ENCODE results near the gene LHFPL3. TPM values are rescaled to one million over a fixed set of nuclear protein-coding genes. Genes with fewer than 3 reads are reported as not detected.
A peak's percentile ranks its signal among the peaks of the same experiment; 100 is the strongest.

LHFPL3 gene
- total and polyA plus RNA-seq, 2 of the 13 experiments (the other 11 are each of a cell fraction or from before 2014, with no cell fraction given): not detected

- FAIRE-seq: no peak
- TF ChIP-seq BRF2 (CRISPR knock-in tag; IDR thresholded peaks at IDR 0.05): no peak
- no peak for TF ChIP-seq SALL1 (CRISPR knock-in tag; IDR thresholded peaks at IDR 0.05)
- no peak for TF ChIP-seq SCMH1 (CRISPR knock-in tag; IDR thresholded peaks at IDR 0.05; ENCODE audit: borderline replicate concordance)
- TF ChIP-seq CHD2 (IDR thresholded peaks at IDR 0.05; ENCODE audit: low read depth, low read length): no peak
- TF ChIP-seq ELK4 (CRISPR knock-in tag; IDR thresholded peaks at IDR 0.05; ENCODE audit: borderline replicate concordance): no peak
- no peaks in the 10 kb centered on the region for H4K20me1 ChIP-seq (ENCODE audit: insufficient read depth, low read length)
- 6% methylated on average over 1 of the region's 1 CpG for WGBS (ENCODE audit: low lambda C conversion rate)
- H3K4me2 ChIP-seq (ENCODE audit: low read depth, low read length): no peak overlapping the region
- BruUV-seq (replicated peaks): no TSS peak
- H3K79me2 ChIP-seq (ENCODE audit: insufficient read depth, low read length): no peaks in the 10 kb centered on the region
- no peak overlapping the region for H3K4me3 ChIP-seq (replicated peaks in 1 of 3; ENCODE audit: insufficient read depth in 1 of 3, low read depth in 2 of 3, low read length in 3 of 3)
- H2AFZ ChIP-seq (ENCODE audit: low read length): no peak overlapping the region
- intact Hi-C loops (cut with micrococcal nuclease; ENCODE audit: unreplicated experiment): no loop called here
- ATAC-seq: no peak
- no peak for DNase-seq (ENCODE audit: low spot score)
- POLR2A ChIA-PET: no interaction called here
- no peak overlapping the region for H3K9ac ChIP-seq (ENCODE audit: insufficient read depth, low read depth, low read length)
- CTCF ChIA-PET (ENCODE audit: low intra/inter-chr PET ratio, low total read pairs): no interaction called here
- H3K9me3 ChIP-seq (ENCODE audit: low read length): no peaks in the 10 kb centered on the region
- in situ Hi-C loops (cut with HindIII; ENCODE audit: extremely low pct_ligation_motif_present, low pct_unique_long_range_greater_than_20kb): no loop called here
- no peaks in the 10 kb centered on the region for H3K4me1 ChIP-seq (ENCODE audit: insufficient read depth, low read length)
- H3K36me3 ChIP-seq (replicated peaks in 1 of 2; ENCODE audit: control insufficient read depth in 1 of 2, insufficient read depth in 2 of 2, low read length in 2 of 2): no peaks in the 10 kb centered on the region
- no peaks in the 10 kb centered on the region for H3K27me3 ChIP-seq (ENCODE audit: control insufficient read depth in 1 of 2, insufficient read depth in 2 of 2, low read length in 2 of 2)
- no peak overlapping the region for H3K27ac ChIP-seq (ENCODE audit: extremely low read length, insufficient read depth, low read length)
Observed at GRCh38 chr7:104657134-104657533, 328.7 kb downstream of the LHFPL3 start.

GRCh38 chr7:104661575-104661974 lies 333.2 kb downstream of the LHFPL3 start:
- Histone ChIP-seq H3K4me3 (replicated peaks in 1 of 3; ENCODE audit: insufficient read depth in 1 of 3, low read depth in 2 of 3, low read length in 3 of 3) (no peak overlapping the region), H2AFZ (ENCODE audit: low read length) (no peak overlapping the region), H3K4me2 (ENCODE audit: low read depth, low read length) (no peak overlapping the region), H3K27ac (ENCODE audit: extremely low read length, insufficient read depth, low read length) (no peak overlapping the region), H4K20me1 (ENCODE audit: insufficient read depth, low read length) (no peaks in the 10 kb centered on the region), H3K79me2 (ENCODE audit: insufficient read depth, low read length) (no peaks in the 10 kb centered on the region), H3K9ac (ENCODE audit: insufficient read depth, low read depth, low read length) (no peak overlapping the region), H3K9me3 (ENCODE audit: low read length) (no peaks in the 10 kb centered on the region), H3K36me3 (replicated peaks in 1 of 2; ENCODE audit: control insufficient read depth in 1 of 2, insufficient read depth in 2 of 2, low read length in 2 of 2) (no peaks in the 10 kb centered on the region), H3K27me3 (ENCODE audit: control insufficient read depth in 1 of 2, insufficient read depth in 2 of 2, low read length in 2 of 2) (no peaks in the 10 kb centered on the region), H3K4me1 (ENCODE audit: insufficient read depth, low read length) (no peaks in the 10 kb centered on the region)
- TF ChIP-seq CEBPB (IDR thresholded peaks at IDR 0.05; ENCODE audit: borderline replicate concordance, low read depth, low read length) (no peak), RFX3 (CRISPR knock-in tag; IDR thresholded peaks at IDR 0.05) (no peak), ZNF672 (CRISPR knock-in tag; IDR thresholded peaks at IDR 0.05) (no peak), MAFF (IDR thresholded peaks at IDR 0.05; ENCODE audit: low read depth, low read length) (peak; percentile 87), MAFK (conservative IDR thresholded peaks at IDR 0.05 in 1 of 2, IDR thresholded peaks at IDR 0.05 in 1 of 2; ENCODE audit: low read length in 2 of 2) (peak; percentile 90 to 91), ERF (CRISPR knock-in tag; IDR thresholded peaks at IDR 0.05) (no peak), NFIC (IDR thresholded peaks at IDR 0.05; ENCODE audit: low read length) (no peak)
- ATAC-seq (no peak), DNase-seq (ENCODE audit: low spot score) (no peak), FAIRE-seq (no peak)
- POLR2A ChIA-PET: no interaction called here
- intact Hi-C loops (cut with micrococcal nuclease; ENCODE audit: unreplicated experiment): no loop called here
- CTCF ChIA-PET (ENCODE audit: low intra/inter-chr PET ratio, low total read pairs): no interaction called here
- in situ Hi-C loops (cut with HindIII; ENCODE audit: extremely low pct_ligation_motif_present, low pct_unique_long_range_greater_than_20kb): no loop called here
- WGBS (ENCODE audit: low lambda C conversion rate): 6% methylated on average over 5 of the region's 5 CpGs
- BruUV-seq (replicated peaks): no TSS peak
